PC-9 (cell line): ENCODE data around the gene ZFHX3.

Source experiments
- CTCF ChIP-seq: fragments of 200-600 bp; sonication (generic); conservative IDR thresholded peaks from 2 replicates; pipeline ENCODE4 v1.6.1; 2017; ENCODE audit warnings: mixed run types, antibody characterized with exemption, mild to moderate bottlenecking, moderate library complexity
- EZH2 ChIP-seq: fragments of 200-600 bp; sonication (generic); IDR thresholded peaks from 2 replicates; pipeline ENCODE4 v1.8.0; 2017; ENCODE audit warnings: antibody characterized with exemption, low read depth

GRCh38 chr16:72844225-72844920 lies 203.6 kb downstream of the ZFHX3 start:
- TF ChIP-seq CTCF (no peak), EZH2 (no peak)
